GM18868 (cell line): Measurements from ENCODE around the gene MBD3L2B.

Experiments
- ATAC-seq: cut with Tn5 transposase; IDR thresholded peaks from one replicate; pipeline ENCODE4 v1.9.1; 2021; ENCODE audit warnings: mild to moderate bottlenecking, moderate library complexity; ENCODE audit not compliant: unreplicated experiment

Gene MBD3L2B

DNA sequence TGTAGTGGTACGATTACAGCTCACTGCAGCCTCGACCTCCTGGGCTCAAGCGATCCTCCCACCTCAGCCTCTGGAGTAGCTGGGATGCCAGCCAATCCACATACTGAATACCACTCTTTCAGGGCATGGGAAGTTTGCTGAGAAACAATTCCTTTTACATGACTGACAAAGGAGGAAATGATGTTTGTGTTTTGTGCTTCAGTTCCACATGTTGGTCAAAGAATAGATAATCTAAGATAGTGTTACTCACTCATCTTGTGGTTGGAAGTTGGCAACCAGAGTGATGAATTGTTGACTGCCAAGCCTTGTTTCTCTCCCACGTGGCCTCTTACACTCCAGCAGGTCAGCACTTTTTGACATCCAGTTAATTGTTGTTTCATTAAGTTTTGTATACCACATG, 7.6 kb downstream of the MBD3L2B start:
- ATAC-seq = no peak

DNA sequence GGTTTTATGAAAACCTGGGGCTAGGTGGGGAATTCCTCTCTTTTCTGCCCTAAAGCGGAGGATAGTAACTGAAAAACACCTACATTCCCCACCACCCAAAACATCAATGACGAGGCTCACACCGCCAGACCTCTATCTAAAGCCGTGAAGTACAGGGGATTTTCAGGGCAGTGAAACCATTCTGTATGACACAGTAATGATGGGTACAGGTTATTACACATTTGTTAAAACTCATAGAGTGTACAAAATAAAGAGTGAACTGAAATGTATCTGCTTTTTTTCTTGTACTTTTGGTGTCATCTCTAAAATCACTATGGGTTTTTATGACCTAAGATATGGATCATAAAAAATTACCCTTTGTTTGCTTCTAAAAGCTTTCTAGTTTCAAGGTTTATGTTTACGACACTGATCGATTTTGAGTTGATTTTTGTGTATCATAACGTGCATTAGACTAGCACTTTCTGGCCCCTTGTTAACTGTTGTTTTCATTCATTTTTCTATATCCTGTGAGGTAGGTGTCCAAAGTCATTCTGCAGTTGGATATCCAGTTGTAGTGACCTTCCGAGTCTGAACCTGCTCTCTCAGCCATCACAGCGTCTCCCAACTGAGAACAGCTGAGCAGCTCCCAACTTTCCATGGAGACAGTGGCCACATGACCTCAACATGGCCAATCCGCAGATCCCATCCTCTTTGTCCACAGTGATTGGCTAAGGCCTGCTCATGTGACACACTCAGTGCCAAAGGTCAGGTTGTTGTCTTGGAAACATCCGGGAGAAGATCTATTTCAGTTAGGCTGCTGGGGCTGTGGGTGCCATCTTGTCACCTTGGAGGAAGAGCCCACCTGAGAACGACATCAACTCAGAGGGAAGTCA, 10.3 kb downstream of the MBD3L2B start:
- ATAC-seq = no peak

DNA sequence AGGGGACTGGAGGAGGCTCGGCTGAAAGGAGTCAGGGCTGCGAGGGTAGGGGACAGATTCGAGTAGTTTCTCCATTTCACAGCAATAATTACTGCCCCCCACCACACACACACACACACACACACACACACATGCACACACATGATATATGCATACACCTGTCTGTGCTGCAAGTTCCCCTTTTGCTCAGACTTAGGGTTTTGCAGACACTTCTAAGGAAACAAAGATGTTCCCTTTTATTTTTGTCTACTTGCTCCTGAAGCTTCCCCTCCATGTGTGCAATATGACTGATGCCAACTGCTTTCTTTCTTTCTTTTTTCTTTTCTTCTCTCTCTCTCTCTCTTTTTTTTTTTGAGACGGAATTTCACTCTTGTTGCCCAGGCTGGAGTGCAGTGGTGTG, 13.4 kb downstream of the MBD3L2B start:
- no peak for ATAC-seq

DNA sequence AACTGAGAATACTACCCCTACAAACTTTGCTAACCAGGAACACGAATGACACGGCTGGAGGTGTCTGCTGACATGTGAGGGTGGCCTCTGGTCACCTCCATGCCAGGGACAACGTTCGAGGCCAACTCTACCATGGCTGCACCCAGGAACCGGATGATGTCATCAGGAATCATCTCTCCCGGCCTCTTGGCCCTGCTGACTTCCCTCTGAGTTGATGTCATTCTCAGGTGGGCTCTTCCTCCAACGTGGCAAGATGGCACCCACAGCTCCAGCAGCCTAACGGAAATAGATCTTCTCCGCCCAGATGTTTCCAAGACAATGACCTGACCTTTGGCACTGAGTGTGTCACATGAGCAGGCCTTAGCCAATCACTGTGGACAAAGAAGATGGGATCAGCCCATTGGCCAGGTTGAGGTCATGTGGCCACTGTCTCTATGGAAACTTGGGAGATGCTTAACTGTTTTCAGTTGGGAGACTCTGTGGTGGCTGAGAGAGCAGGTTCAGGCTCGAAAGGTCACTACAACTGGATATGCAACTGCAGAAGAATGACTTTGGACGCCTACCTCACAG, 15.0 kb downstream of the MBD3L2B start:
- no peak for ATAC-seq

DNA sequence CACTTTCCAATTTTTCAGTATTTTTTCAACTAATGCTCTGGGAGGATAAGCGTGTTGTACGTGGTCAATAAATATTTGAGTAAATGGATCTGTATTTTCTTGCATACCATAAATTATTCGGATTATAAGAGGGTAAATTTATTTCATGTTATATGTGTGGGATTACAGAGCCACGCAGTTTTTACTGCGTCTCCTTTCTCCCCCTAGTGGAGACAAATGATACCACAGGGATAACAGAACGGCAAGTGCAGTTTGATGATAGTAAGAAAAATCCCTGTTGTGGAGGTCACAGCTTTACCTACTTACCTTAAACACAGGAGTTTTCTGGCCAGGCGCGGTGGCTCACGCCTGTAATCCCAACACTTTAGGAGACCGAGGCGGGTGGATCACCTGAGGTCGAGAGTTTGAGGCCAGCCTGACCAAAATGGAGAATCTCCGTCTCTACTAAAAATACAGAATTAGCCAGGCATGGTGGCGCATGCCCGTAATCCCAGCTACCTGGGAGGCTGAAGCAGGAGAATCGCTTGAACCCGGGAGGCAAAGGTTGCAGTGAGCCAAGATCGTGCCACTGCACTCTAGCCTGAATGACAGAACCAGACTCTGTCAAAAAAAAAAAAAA, 16.8 kb downstream of the MBD3L2B start:
- ATAC-seq = no peak

DNA sequence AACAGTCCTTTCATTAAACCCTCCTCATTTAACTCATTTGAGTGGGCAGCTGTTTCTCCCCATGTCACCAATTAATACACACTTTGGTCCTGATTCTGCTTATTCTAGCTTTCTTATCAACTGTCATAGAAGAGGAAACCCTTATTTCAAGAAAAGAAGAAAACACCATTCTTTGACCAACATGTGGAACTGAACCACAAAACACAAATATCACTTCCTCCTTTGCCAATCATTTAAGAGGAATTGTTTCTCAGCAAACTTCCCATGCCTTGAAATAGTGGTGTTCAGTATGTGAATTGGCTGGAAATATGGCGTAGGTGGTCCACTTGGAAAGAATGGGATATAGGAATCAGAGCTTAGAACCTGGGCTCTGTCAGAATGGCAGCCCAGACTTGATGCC, 20.4 kb downstream of the MBD3L2B start:
- ATAC-seq = no peak

DNA sequence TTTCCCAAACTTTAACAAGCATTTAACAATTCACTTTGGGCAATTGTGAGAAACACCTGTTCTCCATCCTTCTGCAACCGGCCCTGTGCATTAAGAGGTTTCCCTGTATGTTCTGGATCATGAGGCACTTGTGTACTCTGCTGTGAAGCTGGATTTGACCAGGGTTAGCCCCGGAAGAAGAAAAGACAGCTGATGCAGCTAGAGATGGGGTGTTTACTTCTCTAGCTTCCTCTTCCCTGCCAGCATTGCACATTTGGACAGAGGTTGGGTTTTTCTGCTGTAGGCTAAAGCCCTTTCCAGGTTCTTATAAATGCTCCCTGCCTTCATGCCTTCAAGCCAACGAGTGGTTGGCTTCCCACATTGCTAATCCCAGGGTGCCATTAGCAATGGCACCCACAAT, 20.9 kb downstream of the MBD3L2B start:
- ATAC-seq = no peak

DNA sequence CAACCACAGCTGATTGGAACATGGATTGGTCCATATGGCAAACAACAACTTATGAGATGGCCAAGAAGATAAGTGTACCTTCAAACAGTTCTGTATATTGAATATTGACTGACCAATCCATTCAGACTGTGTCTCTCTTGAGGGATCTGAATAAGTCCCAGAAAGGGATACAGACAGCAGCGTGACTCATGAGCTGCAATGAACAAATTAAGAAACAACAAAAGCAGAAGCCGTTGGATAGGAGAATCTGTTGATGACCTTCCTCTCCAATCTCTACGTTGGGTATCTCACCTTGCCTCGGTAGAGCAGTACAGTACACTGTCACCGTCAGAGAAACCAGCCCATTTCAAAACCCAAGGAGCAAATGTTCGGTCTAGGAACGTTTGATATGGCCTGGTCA, 21.3 kb downstream of the MBD3L2B start:
- no peak for ATAC-seq

DNA sequence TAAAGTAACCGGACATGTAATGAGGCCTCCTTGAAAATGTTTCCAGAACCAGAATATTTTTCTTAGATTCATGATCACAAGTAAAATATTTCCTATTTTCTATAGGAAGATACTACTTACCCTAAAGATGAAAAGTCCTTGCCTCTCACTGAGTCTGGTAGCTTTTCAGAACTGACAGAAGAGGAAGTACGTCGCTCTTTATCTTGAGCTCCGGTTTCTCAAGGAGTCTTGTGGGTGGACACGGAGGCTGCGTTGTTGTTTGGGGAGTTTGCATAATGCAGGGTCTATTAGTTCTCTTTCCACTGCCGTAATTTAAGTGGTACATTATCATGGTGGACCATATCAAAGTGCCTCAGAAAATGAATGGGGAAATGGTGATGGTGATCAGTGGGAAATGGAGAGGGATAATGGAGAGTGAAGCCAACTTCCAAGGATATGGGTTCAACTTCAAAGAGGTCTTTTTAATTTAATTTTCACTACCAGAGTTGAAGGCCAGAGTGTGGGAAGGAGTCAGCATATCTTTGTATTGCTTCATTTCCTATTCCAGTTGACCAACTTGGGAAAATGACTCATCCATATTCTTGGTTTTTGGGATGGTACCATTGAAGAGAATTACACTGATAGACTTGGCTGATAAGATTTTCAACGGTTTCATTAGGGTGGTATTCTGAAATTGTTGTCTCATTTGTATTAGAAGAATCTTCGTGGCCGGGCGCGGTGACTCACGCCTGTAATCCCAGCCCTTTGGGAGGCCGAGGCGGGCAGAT, 23.4 kb downstream of the MBD3L2B start:
- ATAC-seq = no peak

DNA sequence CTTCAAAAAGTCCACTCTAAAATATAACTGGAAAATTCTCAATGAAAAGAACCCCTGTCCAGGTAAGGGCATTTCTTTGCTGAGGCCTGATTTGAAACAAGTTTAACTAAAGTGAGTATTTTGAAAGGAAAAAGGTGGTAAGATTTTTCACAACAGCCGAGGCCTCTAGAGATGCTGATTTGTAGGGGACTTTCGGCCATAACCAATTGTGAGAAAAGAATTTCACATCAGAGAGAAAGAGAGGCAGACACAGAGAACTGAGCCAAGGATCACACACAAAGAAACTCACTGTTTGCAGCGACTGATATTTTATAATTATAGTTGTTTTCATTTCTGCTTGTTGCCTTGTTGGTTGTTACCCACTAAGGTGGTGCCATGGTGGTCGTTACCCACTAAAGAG, 24.4 kb downstream of the MBD3L2B start:
- no peak for ATAC-seq

DNA sequence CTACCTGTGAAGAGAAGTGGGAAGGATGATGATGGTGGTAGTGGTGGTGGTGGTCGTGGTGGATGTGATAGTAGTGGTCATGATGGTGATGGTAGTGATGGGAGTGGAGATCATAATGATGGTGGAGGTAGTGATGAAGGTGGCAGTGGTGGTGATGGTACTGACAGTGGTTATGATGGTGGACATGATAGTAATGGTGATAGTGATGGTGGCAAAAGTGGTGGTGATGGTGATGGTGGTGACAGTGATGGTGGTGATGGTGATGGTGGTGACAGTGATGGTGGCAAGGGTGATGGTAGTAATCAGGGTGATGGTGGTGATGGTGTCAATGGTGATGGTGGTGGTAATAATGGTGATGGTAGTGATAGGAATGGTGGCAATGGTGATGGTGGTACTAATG, 26.2 kb downstream of the MBD3L2B start:
- ATAC-seq = no peak

DNA sequence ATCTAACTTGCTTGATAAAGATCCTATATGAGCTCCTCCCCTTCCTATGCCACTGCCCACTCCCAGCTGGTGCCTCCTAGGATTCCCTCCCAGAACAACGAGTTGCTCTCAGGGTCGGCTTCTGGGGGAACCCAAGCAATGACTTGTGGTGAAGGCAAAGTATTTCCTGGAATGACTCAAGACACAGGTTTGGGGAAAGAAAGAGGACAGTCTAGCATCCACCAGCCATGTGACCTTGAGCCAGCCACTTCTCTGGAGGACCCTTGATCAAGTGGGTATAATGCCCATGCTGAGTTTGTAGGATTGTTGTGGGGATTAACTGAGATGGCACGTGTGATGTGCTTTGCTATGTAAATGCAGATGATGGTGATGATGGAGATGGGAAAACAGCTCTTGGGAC, 33.0 kb downstream of the MBD3L2B start:
- no peak for ATAC-seq

DNA sequence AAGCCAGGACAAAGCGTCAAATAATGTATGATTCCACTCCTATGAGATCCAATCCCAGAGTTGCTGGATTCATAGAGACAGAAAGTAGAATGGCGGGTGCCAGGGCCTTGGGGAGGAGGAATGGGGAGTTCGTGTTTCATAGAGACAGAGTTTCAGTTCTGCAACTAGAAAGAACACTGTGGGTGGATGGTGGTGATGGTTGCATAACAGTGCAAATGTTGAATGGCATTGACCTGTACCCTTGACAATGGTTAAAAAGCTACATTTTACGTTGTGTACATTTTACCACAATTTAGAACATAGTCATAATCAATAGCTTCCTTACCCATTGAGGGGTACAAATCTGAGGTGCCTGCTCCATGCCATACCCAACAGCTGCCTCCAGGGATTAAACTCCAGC, 33.4 kb downstream of the MBD3L2B start:
- no peak for ATAC-seq

DNA sequence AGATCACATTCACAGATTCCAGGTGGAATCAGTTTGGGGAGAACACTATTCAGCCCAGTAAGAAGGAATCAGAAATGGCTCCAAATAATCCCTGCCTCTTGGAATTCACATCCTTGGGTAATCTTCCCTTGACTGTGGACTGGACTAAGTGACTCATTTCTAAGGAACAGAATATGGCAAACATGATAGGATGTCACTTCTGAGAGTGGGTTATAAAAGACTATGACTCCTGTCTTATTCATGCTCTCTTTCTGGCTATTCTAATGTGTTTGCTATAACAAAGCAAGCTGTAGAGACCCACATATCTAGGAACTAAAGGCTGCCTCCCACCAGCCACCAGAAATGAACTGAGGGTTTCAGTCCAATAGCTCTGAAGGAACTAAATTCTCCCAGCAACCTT, 37.8 kb downstream of the MBD3L2B start:
- no peak for ATAC-seq

DNA sequence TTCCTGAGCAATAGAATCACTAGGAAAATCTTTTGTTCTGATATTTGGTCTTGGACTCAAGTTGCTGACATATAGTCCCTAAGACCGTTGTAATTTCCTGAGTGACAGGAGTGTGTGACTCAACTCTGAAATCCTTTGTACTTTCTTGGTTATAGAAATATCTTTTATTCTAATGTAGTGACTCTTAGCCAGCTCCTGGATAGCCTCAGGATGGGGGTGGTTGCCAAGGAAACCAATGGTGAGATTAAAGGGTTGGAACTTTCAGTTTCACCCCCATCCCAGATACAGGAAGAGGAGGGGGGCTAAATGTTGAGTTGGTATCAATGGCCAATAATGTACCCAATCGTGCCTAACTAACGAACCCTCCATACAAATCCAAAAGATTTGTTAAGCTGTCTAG, 41.8 kb downstream of the MBD3L2B start:
- no peak for ATAC-seq

DNA sequence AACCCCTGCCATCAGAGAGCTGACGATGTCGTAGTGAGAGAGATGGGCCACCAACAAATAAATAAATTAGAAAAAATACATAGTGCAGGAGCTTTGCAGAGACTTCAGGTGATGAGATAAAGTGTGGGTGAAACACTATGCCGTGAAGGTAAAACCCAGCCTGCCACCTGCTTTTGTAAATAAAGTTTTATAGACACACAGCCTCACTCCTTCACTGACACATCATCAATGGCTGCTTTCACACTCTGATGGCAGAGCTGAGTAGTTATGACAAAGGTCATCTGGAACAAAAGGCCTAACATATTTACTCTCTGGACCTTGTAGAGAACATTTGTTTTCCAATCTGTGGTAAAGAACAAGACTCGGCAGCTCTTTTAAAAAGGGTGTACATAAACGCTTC, 45.0 kb downstream of the MBD3L2B start:
- no peak for ATAC-seq

DNA sequence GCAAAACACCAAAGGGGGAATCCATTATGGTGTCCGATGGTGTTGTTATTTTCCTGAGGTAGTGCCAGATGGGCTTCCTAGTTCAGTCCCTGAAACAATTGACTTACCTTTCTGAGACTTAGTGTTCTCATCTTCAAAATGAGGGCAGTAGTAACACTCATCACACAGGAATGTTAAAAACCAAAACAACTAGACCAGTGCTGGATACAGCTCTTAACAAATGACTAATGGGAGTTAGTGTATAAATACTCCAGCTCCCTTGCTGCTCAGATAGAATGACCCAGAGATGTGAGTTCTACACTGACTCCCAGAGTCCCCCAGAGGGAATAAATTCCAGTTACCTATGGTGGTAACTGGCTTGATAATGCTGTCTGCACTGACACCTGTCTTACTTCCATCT, 49.9 kb downstream of the MBD3L2B start:
- ATAC-seq = no peak

DNA sequence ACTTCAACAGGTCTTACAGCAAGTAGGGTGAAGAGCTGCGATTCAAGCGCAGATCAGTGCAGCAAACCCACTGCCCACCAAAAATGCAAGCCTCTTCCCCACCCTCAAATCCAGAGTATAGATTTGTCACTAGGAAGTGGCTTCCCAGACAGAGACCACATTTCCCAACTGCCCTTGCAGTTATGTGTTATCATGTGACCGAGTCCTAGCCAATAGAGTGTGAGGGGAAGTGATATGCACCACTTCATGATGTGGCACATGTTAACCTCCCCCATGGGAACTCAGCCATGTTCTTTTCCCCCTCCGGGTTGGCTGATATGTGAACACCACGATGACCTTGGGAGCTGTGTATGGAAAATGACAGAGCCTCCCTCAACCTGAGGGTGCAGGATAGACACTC, 50.8 kb downstream of the MBD3L2B start:
- ATAC-seq = no peak

DNA sequence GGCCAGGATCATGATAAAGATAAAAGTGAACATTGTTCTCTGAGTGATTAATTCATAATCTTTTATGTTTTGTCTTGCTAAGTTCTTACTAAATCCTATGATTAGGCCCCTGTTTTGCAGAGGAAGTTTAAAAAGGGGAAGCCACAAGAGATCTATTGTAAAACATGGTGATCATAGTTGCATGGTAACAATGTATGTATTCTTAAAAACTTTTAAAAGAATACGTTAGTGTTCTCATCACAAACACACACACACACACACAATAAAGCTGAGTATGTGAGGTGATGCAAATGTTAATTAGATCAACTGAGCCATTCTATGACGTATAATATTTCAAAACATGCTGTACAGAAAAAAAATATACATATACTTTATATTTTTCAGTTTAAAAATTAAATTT, 51.2 kb downstream of the MBD3L2B start:
- ATAC-seq = no peak

DNA sequence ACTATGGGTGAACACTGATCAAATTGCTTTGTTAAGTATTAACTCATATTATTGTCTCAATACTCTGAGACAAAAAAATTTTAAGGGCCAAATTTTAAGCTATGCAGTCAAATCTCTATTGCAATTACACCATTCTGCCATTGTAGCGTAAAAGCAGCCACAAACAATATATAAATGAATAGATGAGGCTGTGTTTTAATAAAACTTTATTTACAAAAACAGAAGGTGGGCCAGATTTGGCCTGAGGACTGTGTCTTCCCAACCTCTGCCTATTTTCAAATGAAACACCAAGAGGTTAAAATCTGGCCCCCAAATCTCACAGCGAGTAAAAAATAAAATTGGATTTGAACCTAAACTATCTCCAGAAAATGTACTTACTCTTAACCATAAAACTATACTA, 51.7 kb downstream of the MBD3L2B start:
- ATAC-seq = no peak
